Suppressor macrophage (primary cell): ENCODE results near the gene AHRR.
"Not testable (repeated sequence)": the region's sequence is repeated elsewhere in the genome, so short reads cannot be mapped to it uniquely, and the experiment has no call there.

ENCODE experiments used
- DNase-seq, 4 experiments: peaks; one replicate each; pipeline ENCODE4 v3.0.0-alpha.2; 2020 to 2022

AHRR gene

GRCh38 chr5:476814-477175, 155.3 kb downstream of the AHRR start:
- no peak for DNase-seq

DNA sequence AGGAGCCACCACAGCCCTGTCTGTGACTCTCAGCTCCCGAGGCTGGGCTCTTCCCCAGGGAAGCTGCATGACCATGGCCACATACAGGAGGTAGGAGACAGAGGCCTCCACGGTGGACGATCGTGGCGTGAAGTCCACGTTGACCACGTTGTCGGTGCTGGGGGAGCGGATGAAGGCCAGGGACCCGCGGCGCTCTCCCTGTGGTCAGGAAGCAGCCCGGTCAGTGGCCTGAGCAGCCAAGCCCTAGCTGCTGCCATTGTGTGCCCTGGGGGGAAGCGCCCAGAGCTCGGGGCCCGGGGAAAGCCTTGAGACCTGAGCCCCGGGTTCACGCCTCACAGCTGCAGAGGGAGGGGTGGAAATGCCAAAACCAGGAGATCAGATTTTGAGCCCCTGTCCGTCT, 155.7 kb downstream of the AHRR start:
- no peak for DNase-seq

GRCh38 chr5:477871-478270, 156.4 kb downstream of the AHRR start:
- DNase-seq = no peak

- DNase-seq = no peak
Observed at GRCh38 chr5:478369-478981, 157.0 kb downstream of the AHRR start.

- DNase-seq = no peak
Observed at GRCh38 chr5:478982-479535, 157.5 kb downstream of the AHRR start.

GRCh38 chr5:479566-480319, 158.2 kb downstream of the AHRR start:
- DNase-seq = no peak

DNA sequence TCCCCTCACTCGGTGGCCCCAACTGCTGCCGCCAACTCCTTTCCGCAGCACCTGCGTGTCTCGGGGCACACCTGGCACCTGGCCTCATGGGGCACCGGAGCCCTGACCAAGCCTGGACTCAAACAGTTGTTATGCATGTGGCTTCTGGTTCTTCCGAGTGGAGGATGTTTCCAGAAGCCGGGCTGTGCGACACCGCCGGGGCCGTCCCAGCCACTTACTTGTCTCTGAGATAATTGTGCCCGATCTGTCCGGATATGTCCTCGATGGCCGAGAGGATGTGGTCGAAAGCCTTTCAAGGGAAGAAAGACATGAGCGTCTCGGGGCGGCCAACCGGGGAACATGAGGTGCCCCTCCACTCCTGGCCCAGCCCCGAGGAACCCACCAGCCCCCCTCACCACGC, 159.8 kb downstream of the AHRR start:
- DNase-seq = no peak

DNA sequence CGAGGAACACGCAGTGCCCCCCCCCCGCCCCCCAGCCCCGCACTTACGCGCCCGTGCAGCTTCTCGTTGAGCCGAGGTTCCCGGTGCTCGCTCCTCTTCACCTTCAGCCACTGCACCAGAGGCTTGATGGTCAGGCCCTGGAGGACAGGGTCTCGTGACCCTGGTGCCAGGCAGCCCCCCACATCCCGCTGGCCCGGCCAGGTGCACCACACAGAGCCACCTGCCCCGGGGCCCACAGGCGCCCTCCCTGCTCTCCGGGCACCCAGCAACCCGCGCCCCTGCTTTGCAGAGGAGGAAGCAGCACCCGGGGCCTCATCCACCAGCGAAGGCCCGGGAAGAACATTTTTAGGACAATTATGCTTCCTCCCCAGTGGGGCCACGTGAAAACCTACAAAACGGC, 160.5 kb downstream of the AHRR start:
- no peak for DNase-seq

GRCh38 chr5:482506-482905, 161.0 kb downstream of the AHRR start:
- no peak for DNase-seq

DNA sequence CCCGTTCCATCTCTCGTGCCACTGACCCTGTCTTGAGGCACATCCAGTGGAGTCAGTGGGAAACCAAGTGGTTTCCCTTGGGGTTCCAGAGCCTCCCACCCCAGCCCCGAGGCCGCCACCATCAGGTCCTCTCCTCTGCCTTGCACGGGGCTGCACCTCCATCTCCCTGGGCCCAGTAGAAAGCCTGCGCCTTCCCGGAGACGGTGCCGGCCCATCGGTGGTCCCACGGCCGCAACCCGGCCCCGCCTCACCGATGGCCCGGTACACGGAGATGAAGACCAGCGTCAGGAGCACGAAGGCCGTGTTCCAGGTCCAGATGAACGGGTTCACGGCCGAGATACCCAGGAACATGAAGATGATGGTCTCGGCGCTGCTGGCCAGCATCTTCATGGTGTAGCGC, 161.5 kb downstream of the AHRR start:
- DNase-seq = peak in 1 of 4 experiments; percentile 1

DNA sequence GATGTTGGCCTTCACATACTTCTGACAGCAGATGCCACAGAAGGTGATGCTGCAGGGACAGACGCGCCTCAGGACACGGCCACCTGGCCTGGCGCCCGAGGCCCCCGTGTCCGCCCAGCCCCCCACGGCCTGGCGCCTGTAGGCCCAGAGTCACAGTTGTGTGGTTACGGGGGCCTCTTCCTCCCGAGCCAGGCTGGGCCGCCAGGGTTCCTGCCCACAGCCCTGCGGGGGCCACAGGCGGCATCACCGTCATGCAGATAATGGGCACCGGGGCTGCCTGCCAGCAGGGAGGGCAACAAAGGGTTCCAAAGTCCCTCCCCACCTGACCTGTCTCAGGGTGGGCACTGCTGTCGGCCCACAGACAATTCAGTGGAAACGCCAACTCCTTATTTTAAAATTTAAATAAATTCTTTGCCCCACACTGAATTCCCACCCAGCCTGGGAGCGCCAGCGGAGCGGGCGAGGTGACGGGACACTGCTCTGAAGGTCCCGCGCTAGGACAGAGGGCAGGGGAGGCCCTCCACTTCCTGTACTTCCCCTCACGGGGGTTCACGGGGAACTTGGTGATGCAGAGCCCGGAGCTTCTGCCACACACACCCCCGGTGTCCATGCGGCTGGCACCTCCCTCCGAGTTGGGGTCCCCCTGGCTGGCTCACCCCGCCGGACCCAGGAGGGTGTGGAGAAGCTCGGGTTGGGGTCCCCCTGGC, 162.1 kb downstream of the AHRR start:
- DNase-seq = peak; percentile 18 to 46 (median 34)

- DNase-seq = no peak
Observed at GRCh38 chr5:484556-484955, 163.0 kb downstream of the AHRR start.

GRCh38 chr5:485113-485945, 163.8 kb downstream of the AHRR start:
- DNase-seq = no peak

- peak; percentile 44 to 68 (median 58) for DNase-seq
Observed at GRCh38 chr5:485946-486491, 164.5 kb downstream of the AHRR start.

- not testable (repeated sequence) for DNase-seq
Observed at GRCh38 chr5:486597-486996, 165.1 kb downstream of the AHRR start.
